GM19324 (cell line): ENCODE measurements around the gene DICER1.
"Not testable (repeated sequence)": the region's sequence is repeated elsewhere in the genome, so short reads cannot be mapped to it uniquely, and the experiment has no call there.

ENCODE experiments used
- ATAC-seq: cut with Tn5 transposase; IDR thresholded peaks from one replicate; pipeline ENCODE4 v1.9.1; 2021; ENCODE audit warnings: mild to moderate bottlenecking, moderate library complexity; ENCODE audit not compliant: unreplicated experiment, low FRiP score

The DICER1 gene

GRCh38 chr14:95153866-95154265 is 3.5 kb downstream of the DICER1 start:
- no peak for ATAC-seq

- ATAC-seq = no peak
These were observed 5.8 kb downstream of the DICER1 start for GRCh38 chr14:95151561-95151960.

DNA sequence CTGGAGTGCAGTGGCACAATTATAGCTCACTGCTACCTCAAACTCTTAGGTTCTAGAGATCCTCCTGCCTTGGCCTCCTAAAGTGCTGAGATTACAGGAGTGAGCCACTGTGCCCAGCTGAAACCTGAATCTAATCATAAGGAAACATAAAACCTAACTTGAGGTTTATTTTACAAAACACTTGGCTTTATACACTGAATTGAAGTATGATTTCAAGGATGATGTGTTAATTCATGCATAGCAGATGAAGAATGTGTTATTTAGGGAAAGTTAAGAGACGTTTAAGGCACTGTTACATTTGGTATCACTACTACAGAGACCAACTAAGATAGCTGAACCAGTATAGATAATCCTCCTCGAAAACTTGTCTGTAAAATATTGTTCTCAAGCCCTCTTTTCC is 6.4 kb downstream of the DICER1 start:
- no peak for ATAC-seq

DNA sequence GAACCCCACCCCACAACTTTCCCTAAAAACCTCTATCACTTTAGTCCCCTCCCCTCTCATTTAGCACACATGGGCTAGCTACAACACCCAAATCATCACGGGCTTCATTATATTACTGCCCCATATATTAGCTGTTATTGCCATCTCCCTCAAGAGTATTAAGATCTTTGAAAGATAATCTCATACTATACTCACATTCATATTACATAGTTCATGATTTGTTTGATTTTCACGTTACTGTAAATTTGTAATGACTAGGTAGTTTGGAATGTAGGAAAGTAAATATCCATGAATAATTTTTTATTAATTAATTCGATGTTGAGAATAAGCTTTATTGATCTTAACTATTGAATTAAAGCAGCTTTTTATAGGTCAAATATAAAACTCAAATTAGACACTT is 7.9 kb downstream of the DICER1 start:
- no peak for ATAC-seq

- ATAC-seq = no peak
These were observed 9.7 kb downstream of the DICER1 start for GRCh38 chr14:95147597-95147996.

GRCh38 chr14:95146079-95146771 is 11.1 kb downstream of the DICER1 start:
- no peak for ATAC-seq

- no peak for ATAC-seq
These were observed 12.5 kb downstream of the DICER1 start for GRCh38 chr14:95144849-95145248.

GRCh38 chr14:95143808-95144620 is 13.3 kb downstream of the DICER1 start:
- ATAC-seq = no peak

DNA sequence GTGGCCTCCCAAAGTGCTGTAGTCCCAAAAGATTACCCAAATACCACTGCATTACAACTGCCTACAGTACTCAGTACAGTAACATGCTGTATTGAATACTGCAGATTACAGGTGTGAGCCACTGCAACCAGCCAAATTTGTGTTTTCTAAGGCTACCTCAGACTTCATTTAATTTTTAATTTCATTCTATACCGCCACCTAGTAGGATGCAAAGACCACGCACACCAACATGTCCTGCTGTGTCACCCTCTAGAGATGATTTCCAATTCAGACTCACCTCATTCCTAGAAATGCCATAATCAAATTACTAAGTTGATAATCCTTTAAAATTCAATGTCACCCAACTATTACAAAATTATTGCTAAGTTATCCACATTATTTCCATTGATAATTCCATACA is 15.1 kb downstream of the DICER1 start:
- no peak for ATAC-seq

DNA sequence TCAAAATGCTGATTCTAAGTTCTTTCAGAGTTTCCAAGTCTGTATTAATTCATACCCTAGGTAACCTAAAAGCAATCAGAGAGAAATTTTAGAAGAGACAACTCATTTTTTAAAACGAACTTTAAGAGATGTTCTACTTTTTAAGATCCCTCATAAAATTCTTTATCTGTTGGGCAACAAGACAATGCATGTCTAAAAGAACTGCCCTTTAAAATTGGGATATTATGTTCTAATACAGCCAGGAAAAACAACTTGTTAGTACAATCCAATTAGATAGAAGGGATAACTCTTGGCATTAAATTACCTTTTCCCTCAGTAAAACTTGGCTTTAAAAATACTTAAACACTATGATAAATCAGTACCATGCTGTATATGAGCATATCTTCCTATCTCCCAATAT is 15.6 kb downstream of the DICER1 start:
- ATAC-seq = no peak

GRCh38 chr14:95140060-95140858 is 17.1 kb downstream of the DICER1 start:
- ATAC-seq = no peak

GRCh38 chr14:95138876-95139275 is 18.5 kb downstream of the DICER1 start:
- no peak for ATAC-seq

DNA sequence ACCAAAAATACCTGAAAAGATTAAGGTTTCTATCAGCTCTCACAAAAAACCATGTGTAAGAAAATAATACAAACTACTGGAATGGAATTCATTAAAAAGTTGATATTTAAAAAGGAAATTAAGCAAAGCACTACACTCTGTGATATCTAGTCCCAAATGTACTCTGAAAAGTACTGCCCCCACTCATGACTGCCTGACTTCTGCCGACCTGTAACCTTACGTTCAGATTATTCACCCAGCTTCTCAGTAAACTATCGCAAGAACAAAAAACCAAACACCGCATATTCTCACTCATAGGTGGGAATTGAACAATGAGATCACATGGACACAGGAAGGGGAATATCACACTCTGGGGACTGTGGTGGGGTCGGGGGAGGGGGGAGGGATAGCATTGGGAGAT is 18.9 kb downstream of the DICER1 start:
- ATAC-seq = not testable (repeated sequence)

DNA sequence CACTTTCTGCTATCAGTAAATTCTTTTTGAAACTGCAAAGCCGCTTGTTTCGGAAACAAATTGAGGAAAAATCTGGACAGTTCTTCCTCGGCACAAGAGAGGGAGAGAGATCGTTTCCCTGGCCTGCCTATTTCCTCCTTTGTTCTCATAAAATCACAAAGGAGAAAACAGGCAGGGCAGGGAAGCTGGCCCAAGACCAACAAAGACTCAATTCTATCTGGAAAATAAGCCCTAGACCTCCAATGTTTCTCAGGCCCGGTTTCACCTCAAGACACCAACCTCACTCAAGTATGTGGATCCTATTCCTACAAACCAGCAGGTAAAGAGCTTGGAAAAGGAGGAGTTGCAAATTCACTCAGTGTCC is 19.5 kb downstream of the DICER1 start:
- ATAC-seq = no peak

DNA sequence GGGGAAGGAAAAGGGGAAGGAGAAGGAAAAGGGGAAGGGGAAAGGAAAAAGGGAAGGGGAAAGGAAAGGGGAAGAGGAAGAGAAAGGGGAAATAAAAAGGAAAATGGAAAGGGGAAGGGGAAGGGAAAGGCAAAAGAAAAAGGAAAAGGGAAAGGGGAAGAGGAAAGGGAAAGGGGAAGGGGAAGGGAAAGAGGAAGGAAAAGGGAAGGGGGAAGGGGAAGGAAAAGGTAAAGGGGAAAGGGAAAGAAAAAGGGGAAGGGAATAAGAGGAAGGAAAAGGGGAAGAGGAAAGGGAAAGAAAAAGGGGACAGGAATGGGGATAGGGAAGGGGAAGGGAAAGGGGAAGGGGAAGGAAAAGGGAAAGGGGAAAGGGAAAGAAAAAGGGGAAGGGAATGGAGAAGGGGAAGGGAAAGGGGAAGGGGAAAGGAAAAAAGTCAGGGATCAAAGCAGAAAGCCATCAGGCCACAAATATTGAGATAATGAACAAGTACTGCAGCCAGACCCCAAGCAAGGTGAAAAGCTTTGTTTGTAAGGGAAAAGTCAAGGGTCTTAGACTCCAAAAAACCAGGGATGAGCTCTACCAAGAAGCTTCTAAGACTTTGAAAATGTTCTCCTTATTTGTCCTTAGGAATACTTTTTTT is 20.0 kb downstream of the DICER1 start:
- no peak for ATAC-seq

DNA sequence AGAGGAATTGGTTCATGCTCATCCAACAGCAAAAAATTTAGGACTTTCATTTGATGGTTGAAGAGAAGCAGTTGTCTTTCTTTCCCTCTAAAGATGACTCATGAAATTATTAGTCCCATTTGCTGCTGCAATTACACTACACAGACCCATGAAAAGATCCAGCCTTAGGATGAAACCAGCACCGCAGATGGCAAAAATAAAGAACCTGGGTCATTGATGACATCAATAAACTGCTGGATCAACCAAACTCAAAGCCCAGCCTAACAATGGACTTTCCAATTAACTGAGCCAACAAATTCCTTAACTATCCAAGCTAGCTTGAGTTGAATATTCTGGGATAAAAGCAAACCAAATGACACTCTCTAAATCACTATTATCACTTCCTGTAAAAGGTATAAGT is 20.7 kb downstream of the DICER1 start:
- no peak for ATAC-seq

GRCh38 chr14:95134304-95134933 is 22.9 kb downstream of the DICER1 start:
- no peak for ATAC-seq

DNA sequence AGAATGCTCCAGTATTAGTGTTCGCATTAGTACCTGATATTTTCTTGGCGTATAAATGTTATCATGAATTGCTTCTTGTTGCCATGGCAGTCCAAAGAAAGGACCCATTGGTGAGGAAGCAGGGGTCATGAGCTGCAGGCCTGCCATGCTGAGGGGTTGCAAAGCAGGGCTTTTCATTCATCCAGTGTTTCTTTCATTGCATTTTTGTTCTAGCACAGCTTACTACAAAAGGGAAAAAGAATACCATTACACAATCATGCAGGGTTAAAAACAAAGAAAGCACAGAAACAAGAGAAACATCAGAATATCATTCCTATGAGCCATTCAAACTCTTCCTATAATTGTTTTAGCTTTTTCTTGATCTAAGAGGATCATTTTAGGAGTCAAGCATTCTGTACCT is 24.0 kb downstream of the DICER1 start:
- ATAC-seq = no peak

- ATAC-seq = no peak
These were observed 24.6 kb downstream of the DICER1 start for GRCh38 chr14:95132760-95133159.

GRCh38 chr14:95130549-95130948 is 26.8 kb downstream of the DICER1 start:
- no peak for ATAC-seq
